TTC549 (cell line): ENCODE data around the gene NLRC5.

Experiments used
- FAIRE-seq: peaks from 2 replicates; lab custom pipeline; 2012; peaks lifted over from hg19 to GRCh38; lab: Jason Lieb, UNC

Gene NLRC5

GRCh38 chr16:57128771-57129389, 139.5 kb downstream of the NLRC5 start:
- no peak for FAIRE-seq

- no peak for FAIRE-seq
These were observed 141.6 kb downstream of the NLRC5 start for GRCh38 chr16:57130950-57131321.

- no peak for FAIRE-seq
These were observed 142.1 kb downstream of the NLRC5 start for GRCh38 chr16:57131351-57131970.

GRCh38 chr16:57132470-57132869, 143.1 kb downstream of the NLRC5 start:
- no peak for FAIRE-seq

GRCh38 chr16:57133031-57133430, 143.7 kb downstream of the NLRC5 start:
- FAIRE-seq: no peak
